ENCODE results near the gene BPIFA1.

Gene BPIFA1

GRCh38 chr20:33235696-33236095 lies at the start of gene BPIFA1:
Gene BPIFA1 (plus strand): TSS chr20:33235996. CDS start chr20:33237712, 1,716 bp downstream.
- no peak for DNase-seq

- DNase-seq: no peak
Observed at GRCh38 chr20:33187491-33187890, 48.3 kb upstream of the BPIFA1 start.

GRCh38 chr20:33188421-33188820 lies 47.4 kb upstream of the BPIFA1 start:
- DNase-seq: no peak

- no peak for DNase-seq
Observed at GRCh38 chr20:33191484-33191883, 44.3 kb upstream of the BPIFA1 start.

GRCh38 chr20:33191955-33192354 lies 43.8 kb upstream of the BPIFA1 start:
- DNase-seq: no peak

GRCh38 chr20:33192912-33193501 lies 42.8 kb upstream of the BPIFA1 start:
- no peak for DNase-seq

GRCh38 chr20:33199026-33199425 lies 36.8 kb upstream of the BPIFA1 start:
- no peak for DNase-seq

GRCh38 chr20:33202451-33202850 lies 33.3 kb upstream of the BPIFA1 start:
- DNase-seq: no peak

- DNase-seq: no peak
Observed at GRCh38 chr20:33203444-33203843, 32.4 kb upstream of the BPIFA1 start.

GRCh38 chr20:33209789-33210188 lies 26.0 kb upstream of the BPIFA1 start:
- no peak for DNase-seq

GRCh38 chr20:33210371-33210770 lies 25.4 kb upstream of the BPIFA1 start:
- no peak for DNase-seq

GRCh38 chr20:33211817-33212424 lies 23.9 kb upstream of the BPIFA1 start:
- DNase-seq: peak; percentile 44

GRCh38 chr20:33217052-33217451 lies 18.7 kb upstream of the BPIFA1 start, which contains the start of gene BPIFA3:
Gene BPIFA3 (plus strand): TSS chr20:33217352. CDS start chr20:33217537, 185 bp downstream.
- no peak for DNase-seq

GRCh38 chr20:33224399-33224798 lies 11.4 kb upstream of the BPIFA1 start:
- no peak for DNase-seq

- DNase-seq: no peak
Observed at GRCh38 chr20:33229843-33230242, 6.0 kb upstream of the BPIFA1 start.

GRCh38 chr20:33231237-33231636 lies 4.6 kb upstream of the BPIFA1 start:
- no peak for DNase-seq

GRCh38 chr20:33232486-33233072 lies 3.2 kb upstream of the BPIFA1 start:
- no peak for DNase-seq

- peak; percentile 72 for DNase-seq
Observed at GRCh38 chr20:33233129-33233774, 2.5 kb upstream of the BPIFA1 start.

- no peak for DNase-seq
Observed at GRCh38 chr20:33234050-33234449, 1.7 kb upstream of the BPIFA1 start.

- DNase-seq: no peak
Observed at GRCh38 chr20:33236351-33236750, 555 bp downstream of the BPIFA1 start.

GRCh38 chr20:33237989-33238388 lies 2.2 kb downstream of the BPIFA1 start:
- DNase-seq: no peak

- no peak for DNase-seq
Observed at GRCh38 chr20:33239418-33239817, 3.6 kb downstream of the BPIFA1 start.

- DNase-seq: no peak
Observed at GRCh38 chr20:33239979-33240736, 4.4 kb downstream of the BPIFA1 start.

All from NCI-H1694 treated with DMSO at 0.1 percent for 48 hours (cell line).